Stimulated activated naive CD8-positive, alpha-beta T cell treated with anti-CD3 and anti-CD28 coated beads, Interleukin-15, Interleukin-2, amounts not matched to agents 100 U/mL and 50 U/mL, for 24 hours (primary cell): ENCODE measurements around the gene MIR17HG.

ENCODE experiments used
- ATAC-seq: fragments of 150-1000 bp; cut with Tn5 transposase; one replicate; pipeline ENCODE4 v1.10.0; 2021
- DNase-seq: peaks from one replicate; pipeline ENCODE4 v3.0.0; 2021

Gene MIR17HG

DNA sequence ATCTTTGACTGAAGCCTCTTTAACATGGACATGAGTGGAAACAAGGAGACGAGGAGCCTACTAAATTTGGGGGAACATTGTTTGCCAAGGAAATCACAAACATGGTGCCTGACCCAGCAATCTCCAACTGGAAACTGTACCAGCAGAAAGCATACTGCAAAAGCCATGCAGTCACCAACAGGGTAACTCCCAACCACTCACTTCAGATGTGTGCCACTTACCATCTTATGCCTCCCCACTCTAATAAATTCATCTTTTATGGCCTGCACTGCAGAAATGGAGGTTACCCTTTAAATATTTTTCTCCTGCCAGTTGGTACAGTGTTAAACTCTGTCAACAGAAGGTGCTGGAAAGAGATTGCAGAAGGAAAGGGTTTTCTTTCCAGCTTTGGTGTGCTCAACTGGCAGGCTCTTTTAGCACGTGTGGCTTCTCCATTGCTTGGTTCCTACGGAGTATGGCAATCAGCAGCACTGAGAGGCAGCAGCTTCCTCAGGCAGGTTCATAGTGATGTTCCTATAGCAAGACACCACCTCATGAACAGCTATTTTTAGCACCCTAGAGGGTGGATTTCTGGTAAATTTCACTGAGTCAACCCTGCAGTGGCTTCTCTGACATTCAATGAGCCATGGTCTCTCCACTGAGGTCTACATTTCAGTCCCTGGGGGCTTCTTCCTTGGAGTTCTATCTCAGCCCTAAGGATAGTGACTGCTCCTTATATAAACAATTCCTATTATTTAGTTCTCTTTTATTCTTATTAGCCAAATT lies 21.4 kb downstream of the MIR17HG start:
- DNase-seq (no peak), ATAC-seq (peak; percentile 90)

DNA sequence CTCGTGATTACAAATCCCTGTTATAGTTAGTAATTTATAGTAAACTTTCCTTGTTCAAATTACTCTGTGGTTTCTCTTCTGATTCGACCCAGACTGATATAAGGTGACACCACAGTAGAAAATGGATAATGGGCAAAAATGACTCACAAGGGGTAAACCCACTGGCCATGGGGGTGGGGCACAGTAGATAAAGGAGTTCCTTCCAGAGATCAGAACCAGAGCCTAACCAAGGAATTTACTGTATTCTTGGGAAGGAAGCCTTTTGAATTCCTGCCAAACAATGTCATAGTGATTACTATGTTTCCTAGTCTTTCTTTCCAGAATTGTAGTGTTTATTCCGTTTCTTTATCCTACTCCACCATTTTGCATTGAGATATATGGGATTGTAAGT lies 21.9 kb downstream of the MIR17HG start:
- peak; percentile 71 for ATAC-seq
- peak; percentile 62 for DNase-seq

GRCh38 chr13:91370501-91370900 lies 23.0 kb downstream of the MIR17HG start:
- ATAC-seq (no peak), DNase-seq (no peak)

DNA sequence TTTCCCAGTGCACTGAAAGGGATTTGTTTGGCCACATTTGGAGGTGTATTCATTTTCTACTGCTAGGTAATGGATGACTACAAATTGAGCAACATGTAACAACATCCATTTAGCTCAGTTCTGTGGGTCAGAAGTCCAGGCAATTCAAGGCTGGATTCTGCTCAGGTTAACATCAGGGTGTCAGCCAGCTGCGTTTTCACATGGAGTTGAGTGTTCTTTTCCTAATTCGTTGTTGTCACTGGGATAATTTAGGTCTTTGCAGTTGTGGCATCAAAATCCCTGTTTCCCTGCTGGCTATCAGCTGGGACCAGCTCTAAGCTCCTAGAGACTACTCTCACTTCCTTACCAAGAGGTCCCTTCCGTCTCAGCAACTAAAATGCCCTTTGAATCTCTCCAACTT lies 25.4 kb downstream of the MIR17HG start:
- ATAC-seq (no peak), DNase-seq (no peak)

- DNase-seq (peak; percentile 20), ATAC-seq (peak; percentile 82)
These were observed 27.7 kb downstream of the MIR17HG start for GRCh38 chr13:91375116-91375729.

GRCh38 chr13:91381371-91381770 lies 33.9 kb downstream of the MIR17HG start:
- DNase-seq (no peak), ATAC-seq (no peak)

GRCh38 chr13:91383836-91384235 lies 36.3 kb downstream of the MIR17HG start:
- no peak for DNase-seq
- peak; percentile 76 for ATAC-seq

GRCh38 chr13:91384896-91385295 lies 37.4 kb downstream of the MIR17HG start:
- DNase-seq (no peak), ATAC-seq (no peak)

GRCh38 chr13:91389186-91389585 lies 41.7 kb downstream of the MIR17HG start:
- ATAC-seq = no peak
- no peak for DNase-seq

GRCh38 chr13:91397595-91397994 lies 50.1 kb downstream of the MIR17HG start:
- ATAC-seq = no peak
- DNase-seq = no peak

DNA sequence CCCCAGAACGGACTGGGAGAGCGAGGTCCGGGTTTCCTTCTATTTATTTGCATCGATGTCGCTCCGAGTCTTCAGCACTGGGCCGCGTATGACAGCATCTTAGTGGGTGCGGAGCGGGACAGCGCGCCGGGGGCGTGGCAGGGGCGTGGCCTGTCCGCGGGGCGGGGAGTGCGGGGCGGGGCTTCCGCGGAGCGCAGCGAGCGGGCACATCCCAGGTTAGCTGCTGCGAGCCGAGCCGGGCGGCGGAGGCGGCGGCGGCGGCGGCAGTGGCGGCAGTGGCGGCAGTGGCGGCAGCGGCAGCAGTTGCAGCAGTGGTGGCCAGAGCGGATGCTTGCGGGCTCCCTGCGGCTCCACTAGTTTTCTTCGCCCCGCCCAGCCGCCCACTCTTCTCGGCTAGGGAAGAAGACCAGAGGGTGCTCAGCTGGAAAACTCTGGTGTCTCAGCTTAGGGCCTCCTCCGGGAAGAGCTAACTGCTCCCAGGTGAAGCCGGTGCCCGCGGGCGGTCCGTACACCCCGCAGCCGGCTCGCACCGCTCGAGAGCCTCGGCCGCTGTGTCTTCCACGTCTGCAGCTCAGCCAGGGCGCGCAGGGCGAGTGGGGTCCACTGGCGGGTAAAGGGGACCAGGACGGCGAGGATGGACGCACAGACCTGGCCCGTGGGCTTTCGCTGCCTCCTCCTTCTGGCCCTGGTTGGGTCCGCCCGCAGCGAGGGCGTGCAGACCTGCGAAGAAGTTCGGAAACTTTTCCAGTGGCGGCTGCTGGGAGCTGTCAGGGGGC lies 51.1 kb downstream of the MIR17HG start, which contains the start of gene GPC5:
Gene GPC5, plus strand, starts transcription at position 209 of the 776 bp plus-strand sequence.
- peak; percentile 99 for ATAC-seq
- DNase-seq = peak; percentile 87

- no peak for ATAC-seq
These were observed 51.9 kb downstream of the MIR17HG start for GRCh38 chr13:91399189-91400062.

GRCh38 chr13:91400063-91400399 lies 52.5 kb downstream of the MIR17HG start:
- no peak for DNase-seq
- no peak for ATAC-seq

More at GRCh38 chr13:91399189-91400062, 51.9 kb downstream of the MIR17HG start:
- peak; percentile 21 for DNase-seq

DNA sequence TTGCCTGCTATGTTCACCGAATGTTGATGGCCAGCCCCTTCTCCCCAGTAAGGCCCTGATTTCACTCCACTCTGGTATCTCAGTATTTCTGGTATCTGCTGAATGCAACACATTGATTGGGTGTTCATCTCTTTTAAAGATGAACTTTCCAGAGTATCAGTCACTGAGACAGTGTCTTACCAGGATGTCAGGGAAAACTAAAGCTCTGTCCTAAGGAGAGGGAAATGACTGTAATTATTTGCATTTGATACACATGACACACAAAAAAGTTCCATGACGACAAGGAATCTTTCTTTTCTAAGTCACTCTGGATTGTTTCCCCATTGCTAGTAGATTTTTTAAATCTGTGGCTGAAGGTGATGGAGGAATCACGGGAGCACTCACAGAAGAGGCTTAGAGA lies 53.2 kb downstream of the MIR17HG start:
- no peak for DNase-seq
- no peak for ATAC-seq

DNA sequence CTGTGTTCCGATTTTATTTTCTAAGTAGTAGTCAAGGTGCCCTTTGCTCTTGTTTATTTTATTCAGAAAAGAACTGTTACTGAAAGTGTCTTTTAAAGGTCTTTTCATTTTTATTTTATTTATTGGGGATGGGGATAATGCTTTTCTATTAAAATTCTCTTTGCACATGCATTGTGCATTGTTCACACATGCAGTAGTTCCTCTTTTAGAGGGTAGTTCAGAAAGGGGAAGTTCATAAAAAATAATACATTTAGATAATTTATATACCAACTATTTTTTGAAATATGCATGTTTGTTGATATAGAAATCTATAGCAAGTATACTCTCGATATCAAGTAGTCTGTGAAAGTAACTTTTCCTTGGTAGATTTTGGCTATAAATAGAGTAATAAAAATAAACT lies 54.4 kb downstream of the MIR17HG start:
- ATAC-seq (no peak), DNase-seq (no peak)
